Tibial artery (tissue), 4 donors: Measurements from ENCODE around the gene SLC6A9.
A peak's percentile ranks its signal among the peaks of the same experiment; 100 is the strongest.

Source experiments
- DNase-seq, 2 donors: peaks; one replicate each; pipeline ENCODE4 v3.0.0-alpha.2; 2019
- H3K27ac ChIP-seq, 2 donors: fragments of 200-600 bp; sonication (generic) in 1 of 2; 1 replicate in 1 of 2; 2 replicates in 1 of 2; pipeline ENCODE4 v1.5.1; 2018 to 2019; ENCODE audit warnings: mild to moderate bottlenecking in 1 of 2
- H3K27me3 ChIP-seq, 2 donors: fragments of 200-600 bp; sonication (generic) in 1 of 2; one replicate each; pipeline versions ENCODE4 v1.5.1 to v1.6.0; 2016 to 2019
- H3K36me3 ChIP-seq, 3 donors: fragments of 200-600 bp; sonication (generic) in 2 of 3; one replicate each; pipeline ENCODE4 v1.5.1; 2016 to 2019; ENCODE audit warnings: mild to moderate bottlenecking in 2 of 3
- H3K4me1 ChIP-seq, 4 donors: fragments of 200-600 bp; sonication (generic) in 2 of 4; 1 replicate in 3 of 4; 2 replicates in 1 of 4; pipeline ENCODE4 v1.5.1; 2016 to 2019
- H3K4me3 ChIP-seq, 2 donors: fragments of 200-600 bp; sonication (generic) in 1 of 2; 1 replicate in 1 of 2; 2 replicates in 1 of 2; pipeline ENCODE4 v1.5.1; 2018 to 2019; ENCODE audit warnings: mild to moderate bottlenecking in 2 of 2
- H3K9me3 ChIP-seq, 3 donors: fragments of 200-600 bp; sonication (generic) in 1 of 3; one replicate each; pipeline ENCODE4 v1.5.1; 2016 to 2019
- intact Hi-C: fragments of 100-400 bp; cut with DNase I; formaldehyde crosslinking; loops from one replicate; pipeline ENCODE4 v1.15.0; 2023; ENCODE audit warnings: low total_unique reads
- TF ChIP-seq, protein P1 (sequence below), 2 experiments: fragments of 200-600 bp in 1 of 2; fragments of 450-650 bp in 1 of 2; IDR thresholded peaks; one replicate each; pipeline ENCODE4 v1.5.1; 2017 to 2019; ENCODE audit warnings: antibody characterized with exemption in 2 of 2, mild to moderate bottlenecking in 1 of 2, moderate library complexity in 1 of 2

Gene SLC6A9

DNA sequence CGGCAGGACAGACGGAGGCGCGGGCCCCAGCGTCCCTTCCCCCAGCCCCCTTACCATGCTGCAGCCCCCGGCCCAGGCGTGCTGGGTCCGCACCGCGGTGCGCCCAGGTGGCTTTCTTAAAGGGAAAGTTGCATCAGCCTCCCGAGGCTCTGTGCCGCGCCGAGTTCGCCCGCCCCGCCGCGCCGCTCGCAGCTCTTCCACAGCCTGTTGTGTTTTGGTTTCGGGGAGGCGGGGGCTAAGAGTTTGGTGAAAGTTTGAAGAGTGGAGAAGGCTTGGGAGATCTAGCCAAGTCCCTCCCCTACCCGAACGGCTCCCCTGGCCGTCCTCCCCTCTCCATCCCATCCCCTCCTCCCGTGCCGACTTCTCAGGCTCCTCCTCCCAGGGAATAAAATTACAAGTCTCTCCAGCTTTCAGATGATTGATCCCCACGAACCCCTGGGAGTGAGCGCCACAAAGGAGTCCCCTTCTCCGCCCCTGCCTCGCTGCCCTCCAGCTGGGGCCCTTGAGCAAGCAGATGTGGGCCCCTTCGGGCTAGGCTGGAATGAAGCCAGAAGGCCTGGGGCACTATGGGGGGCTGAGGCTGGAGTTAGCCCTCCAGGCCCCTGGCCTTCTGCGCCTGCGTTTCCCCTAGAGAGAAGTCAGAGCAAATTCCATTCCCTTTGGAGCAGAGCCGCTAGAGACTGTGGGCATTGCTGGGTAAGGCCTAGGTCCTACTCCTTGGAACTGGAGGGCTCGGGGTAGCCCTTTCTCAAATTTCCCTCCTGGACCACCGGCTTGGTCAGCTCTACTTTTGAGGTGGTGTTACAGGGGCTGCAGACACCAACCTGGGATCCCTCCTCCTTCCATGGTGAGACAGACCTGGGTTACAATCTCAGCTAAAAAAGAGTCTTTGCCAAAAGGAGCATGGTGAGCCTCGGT is at the start of gene SLC6A9:
TSS of gene SLC6A9 (minus strand) at position 211 of the 918 bp plus-strand sequence. CDS start 7,185 bp downstream, outside the sequence.
- DNase-seq = peak; percentile 52 to 89
- TF ChIP-seq, protein P1, sequence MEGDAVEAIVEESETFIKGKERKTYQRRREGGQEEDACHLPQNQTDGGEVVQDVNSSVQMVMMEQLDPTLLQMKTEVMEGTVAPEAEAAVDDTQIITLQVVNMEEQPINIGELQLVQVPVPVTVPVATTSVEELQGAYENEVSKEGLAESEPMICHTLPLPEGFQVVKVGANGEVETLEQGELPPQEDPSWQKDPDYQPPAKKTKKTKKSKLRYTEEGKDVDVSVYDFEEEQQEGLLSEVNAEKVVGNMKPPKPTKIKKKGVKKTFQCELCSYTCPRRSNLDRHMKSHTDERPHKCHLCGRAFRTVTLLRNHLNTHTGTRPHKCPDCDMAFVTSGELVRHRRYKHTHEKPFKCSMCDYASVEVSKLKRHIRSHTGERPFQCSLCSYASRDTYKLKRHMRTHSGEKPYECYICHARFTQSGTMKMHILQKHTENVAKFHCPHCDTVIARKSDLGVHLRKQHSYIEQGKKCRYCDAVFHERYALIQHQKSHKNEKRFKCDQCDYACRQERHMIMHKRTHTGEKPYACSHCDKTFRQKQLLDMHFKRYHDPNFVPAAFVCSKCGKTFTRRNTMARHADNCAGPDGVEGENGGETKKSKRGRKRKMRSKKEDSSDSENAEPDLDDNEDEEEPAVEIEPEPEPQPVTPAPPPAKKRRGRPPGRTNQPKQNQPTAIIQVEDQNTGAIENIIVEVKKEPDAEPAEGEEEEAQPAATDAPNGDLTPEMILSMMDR (IDR thresholded peaks at IDR 0.05) = no peak
- Histone ChIP-seq H3K27ac (peak within 1 kb of the TSS; percentile 91 to 95), H3K36me3 (no peaks in the 10 kb centered on the region), H3K4me1 (peaks cover 7 to 45% (median 28%) of the 10 kb centered on the region in 4 donors), H3K9me3 (no peaks in the 10 kb centered on the region), H3K4me3 (peak within 1 kb of the TSS; percentile 73 to 81), H3K27me3 (no peaks in the 10 kb centered on the region)
- intact Hi-C loops = loop anchor here (10.0 kb wide), 1 partner anchor 87 kb away; the partner anchor contains the start of gene IPO13

DNA sequence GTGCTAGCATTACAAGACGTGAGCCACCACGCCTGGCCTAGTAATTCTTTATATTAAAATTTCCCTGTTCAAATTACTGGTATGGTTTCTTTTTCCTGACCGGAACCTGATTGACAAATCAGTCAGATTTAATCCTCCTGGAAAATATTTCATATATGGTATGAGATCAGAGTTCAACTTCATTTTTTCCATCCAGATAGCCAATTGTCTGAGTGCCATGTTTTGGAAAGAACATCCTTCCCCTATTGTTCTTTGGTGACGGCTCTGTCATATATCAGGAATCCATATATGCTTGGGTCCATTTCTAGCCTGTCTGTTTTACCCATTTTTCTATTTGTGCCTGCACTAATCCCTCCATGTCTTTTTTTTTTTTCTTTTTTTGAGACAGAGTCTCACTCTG is 48.3 kb upstream of the SLC6A9 start:
- no peaks in the 10 kb centered on the region for H3K9me3 ChIP-seq
- no peaks in the 10 kb centered on the region for H3K27me3 ChIP-seq
- peaks cover 0 to 4% (median 0%) of the 10 kb centered on the region in 4 donors for H3K4me1 ChIP-seq
- H3K4me3 ChIP-seq = no peak overlapping the region
- H3K36me3 ChIP-seq = no peaks in the 10 kb centered on the region
- DNase-seq = no peak
- TF ChIP-seq, protein P1 (IDR thresholded peaks at IDR 0.05) = no peak
- intact Hi-C loops = no loop called here
- no peak overlapping the region for H3K27ac ChIP-seq

DNA sequence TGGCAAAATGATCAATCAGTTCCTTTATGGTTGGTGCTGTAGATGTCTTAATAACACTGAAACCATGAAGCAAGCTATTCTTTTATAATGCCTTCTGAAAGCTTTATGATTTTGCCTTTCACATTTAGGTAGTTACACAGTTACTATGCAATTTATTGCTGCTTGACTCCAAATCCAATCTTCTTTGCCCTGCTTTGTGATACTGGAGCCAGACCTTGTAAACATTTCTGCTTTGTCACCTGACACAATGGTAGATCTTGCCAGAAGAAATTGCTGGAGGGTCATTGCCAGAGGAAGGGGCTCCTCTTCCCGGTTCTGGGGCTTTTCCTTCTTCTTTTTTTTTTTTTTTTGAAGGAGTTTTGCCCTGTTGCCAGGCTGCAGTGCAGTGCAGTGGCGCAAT is 46.8 kb upstream of the SLC6A9 start:
- H3K27me3 ChIP-seq = no peaks in the 10 kb centered on the region
- no peaks in the 10 kb centered on the region for H3K9me3 ChIP-seq
- DNase-seq = no peak
- H3K27ac ChIP-seq = no peak overlapping the region
- H3K36me3 ChIP-seq = no peaks in the 10 kb centered on the region
- H3K4me1 ChIP-seq = peaks cover 0 to 5% (median 0%) of the 10 kb centered on the region in 4 donors
- intact Hi-C loops = no loop called here
- TF ChIP-seq, protein P1 (IDR thresholded peaks at IDR 0.05) = no peak
- H3K4me3 ChIP-seq = no peak overlapping the region

DNA sequence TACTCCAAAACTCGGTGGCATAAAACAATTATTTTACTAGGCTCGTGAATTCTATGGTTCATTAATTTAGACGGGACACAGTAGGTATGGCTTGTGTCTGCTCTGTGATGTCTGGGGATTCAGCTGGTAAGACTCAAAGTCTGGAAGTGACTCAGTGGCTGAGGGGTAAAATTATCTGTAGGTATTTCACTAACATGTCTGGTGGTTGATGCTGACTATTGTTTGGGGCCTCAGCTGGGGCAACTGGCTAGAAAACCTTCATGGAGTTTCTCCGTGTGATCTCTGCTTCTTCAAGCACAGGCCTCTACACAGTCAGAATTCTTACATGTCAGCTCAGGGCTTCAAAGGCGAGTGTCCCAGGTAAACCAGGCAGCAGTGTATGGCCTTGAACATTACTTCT is 46.2 kb upstream of the SLC6A9 start:
- TF ChIP-seq, protein P1 (IDR thresholded peaks at IDR 0.05) = no peak
- Histone ChIP-seq H3K36me3 (no peaks in the 10 kb centered on the region), H3K27me3 (no peaks in the 10 kb centered on the region), H3K4me3 (no peak overlapping the region), H3K4me1 (peaks cover 0 to 5% (median 0%) of the 10 kb centered on the region in 4 donors), H3K9me3 (no peaks in the 10 kb centered on the region), H3K27ac (no peak overlapping the region)
- no peak for DNase-seq
- intact Hi-C loops = no loop called here

DNA sequence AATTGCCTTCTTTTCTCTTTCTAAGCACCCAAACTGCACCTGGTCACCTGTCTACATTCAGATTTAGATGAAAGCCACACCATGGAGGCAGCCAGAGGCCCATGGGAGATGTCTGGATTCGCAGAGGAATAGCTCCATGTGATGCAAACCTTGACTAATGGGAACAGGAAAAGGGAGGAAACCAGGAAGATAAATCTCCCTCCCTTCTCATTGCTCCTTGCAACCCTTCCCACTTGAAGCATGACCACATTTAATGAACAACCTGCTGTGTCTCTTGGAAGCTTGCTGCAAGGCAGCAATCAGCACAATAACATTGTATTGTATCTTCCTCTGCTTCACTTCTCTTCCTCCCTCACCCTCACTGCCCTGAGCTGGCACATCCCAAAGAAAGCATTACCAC is 44.8 kb upstream of the SLC6A9 start:
- no peak overlapping the region for H3K27ac ChIP-seq
- H3K4me3 ChIP-seq = no peak overlapping the region
- peaks cover 0 to 5% (median 0%) of the 10 kb centered on the region in 4 donors for H3K4me1 ChIP-seq
- H3K36me3 ChIP-seq = no peaks in the 10 kb centered on the region
- TF ChIP-seq, protein P1 (IDR thresholded peaks at IDR 0.05) = no peak
- no peaks in the 10 kb centered on the region for H3K9me3 ChIP-seq
- H3K27me3 ChIP-seq = no peaks in the 10 kb centered on the region
- no peak for DNase-seq
- intact Hi-C loops = no loop called here
